Measurements from ENCODE around the gene MGRN1.
A peak's percentile ranks its signal among the peaks of the same experiment; 100 is the strongest.

The MGRN1 gene

DNA sequence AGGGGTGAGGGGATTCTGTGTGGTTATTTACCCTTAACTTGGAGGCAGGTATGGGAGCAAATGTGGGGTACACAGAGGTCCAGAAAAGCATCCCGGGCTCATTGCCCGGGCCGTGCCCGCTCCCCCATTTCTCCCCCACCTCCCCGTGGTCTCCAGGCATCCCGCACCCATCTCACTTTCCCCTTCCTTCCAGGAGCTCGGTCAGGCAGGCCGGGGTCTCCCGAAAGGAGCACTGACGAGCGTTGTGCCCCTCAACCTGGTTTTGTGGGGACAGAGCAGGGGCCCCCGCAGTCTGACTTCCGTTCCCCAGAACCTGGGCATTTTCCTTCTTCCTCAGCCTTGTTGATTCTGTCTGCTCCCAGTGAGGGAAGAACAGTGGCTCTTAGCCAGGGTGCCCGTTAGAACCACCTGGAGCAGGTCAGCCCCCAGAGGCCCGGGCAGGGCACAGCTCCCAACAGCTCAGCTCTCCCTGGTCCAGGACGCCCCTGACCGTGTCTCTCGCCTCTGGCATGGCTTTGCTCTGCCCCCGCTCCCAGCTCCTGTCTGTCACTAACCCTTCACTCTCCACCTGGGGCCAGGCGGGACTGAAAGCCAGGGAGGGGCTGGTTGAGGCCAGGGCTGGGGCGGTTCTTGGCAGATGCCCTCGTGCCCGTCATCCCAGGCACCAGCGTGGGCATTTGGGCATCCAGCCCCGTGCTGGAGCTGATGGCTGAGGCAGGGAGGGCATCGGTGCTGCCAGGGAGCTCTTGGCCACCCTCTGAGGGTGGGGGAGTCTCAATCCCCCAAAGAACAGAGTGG lies 56.2 kb downstream of the MGRN1 start:
- H3K27ac ChIP-seq = peak overlapping the region; percentile 99
- CTCF ChIA-PET = interaction anchor here (0.6 kb wide), 1 partner anchor 31 kb away, joined by 5 read pairs; no protein-coding TSS in a partner anchor
- POLR2A ChIA-PET (ENCODE audit: low non-redundant PET) = no interaction called here
- TF ChIP-seq, protein P1, sequence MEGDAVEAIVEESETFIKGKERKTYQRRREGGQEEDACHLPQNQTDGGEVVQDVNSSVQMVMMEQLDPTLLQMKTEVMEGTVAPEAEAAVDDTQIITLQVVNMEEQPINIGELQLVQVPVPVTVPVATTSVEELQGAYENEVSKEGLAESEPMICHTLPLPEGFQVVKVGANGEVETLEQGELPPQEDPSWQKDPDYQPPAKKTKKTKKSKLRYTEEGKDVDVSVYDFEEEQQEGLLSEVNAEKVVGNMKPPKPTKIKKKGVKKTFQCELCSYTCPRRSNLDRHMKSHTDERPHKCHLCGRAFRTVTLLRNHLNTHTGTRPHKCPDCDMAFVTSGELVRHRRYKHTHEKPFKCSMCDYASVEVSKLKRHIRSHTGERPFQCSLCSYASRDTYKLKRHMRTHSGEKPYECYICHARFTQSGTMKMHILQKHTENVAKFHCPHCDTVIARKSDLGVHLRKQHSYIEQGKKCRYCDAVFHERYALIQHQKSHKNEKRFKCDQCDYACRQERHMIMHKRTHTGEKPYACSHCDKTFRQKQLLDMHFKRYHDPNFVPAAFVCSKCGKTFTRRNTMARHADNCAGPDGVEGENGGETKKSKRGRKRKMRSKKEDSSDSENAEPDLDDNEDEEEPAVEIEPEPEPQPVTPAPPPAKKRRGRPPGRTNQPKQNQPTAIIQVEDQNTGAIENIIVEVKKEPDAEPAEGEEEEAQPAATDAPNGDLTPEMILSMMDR (conservative IDR thresholded peaks at IDR 0.05; ENCODE audit: low read depth) = no peak
- DNase-seq (ENCODE audit: low spot score) = no peak

DNA sequence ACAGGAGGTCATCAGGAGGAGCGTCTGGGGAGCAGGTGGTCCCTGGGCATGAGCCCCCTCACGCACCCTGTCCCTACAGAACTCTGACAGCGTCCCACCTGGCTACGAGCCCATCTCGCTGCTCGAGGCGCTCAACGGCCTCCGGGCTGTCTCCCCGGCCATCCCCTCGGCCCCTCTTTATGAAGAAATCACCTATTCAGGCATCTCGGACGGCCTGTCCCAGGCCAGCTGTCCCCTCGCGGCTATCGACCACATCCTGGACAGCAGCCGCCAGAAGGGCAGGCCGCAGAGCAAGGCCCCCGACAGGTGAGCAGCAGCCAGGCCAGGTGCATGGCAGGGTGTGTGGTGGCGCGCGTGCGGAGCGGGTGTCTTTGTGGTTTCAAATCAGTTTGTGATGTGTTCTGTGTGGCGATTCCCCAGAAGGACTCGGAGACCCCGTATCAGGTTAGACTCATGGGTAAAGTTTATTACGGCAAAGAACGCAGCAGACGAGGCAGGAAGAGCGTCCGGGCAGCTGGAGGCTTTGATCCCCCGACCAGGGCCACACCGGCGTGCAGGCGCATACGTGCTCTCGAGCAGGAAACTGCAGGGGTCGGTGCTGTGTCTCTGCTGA lies 57.0 kb downstream of the MGRN1 start:
- POLR2A ChIA-PET (ENCODE audit: low non-redundant PET) = no interaction called here
- CTCF ChIA-PET = interaction anchor here (0.6 kb wide), 1 partner anchor 31 kb away, joined by 5 read pairs; no protein-coding TSS in a partner anchor
- TF ChIP-seq, protein P1 (conservative IDR thresholded peaks at IDR 0.05; ENCODE audit: low read depth) = no peak
- peak overlapping the region; percentile 99 for H3K27ac ChIP-seq
- no peak for DNase-seq (ENCODE audit: low spot score)

DNA sequence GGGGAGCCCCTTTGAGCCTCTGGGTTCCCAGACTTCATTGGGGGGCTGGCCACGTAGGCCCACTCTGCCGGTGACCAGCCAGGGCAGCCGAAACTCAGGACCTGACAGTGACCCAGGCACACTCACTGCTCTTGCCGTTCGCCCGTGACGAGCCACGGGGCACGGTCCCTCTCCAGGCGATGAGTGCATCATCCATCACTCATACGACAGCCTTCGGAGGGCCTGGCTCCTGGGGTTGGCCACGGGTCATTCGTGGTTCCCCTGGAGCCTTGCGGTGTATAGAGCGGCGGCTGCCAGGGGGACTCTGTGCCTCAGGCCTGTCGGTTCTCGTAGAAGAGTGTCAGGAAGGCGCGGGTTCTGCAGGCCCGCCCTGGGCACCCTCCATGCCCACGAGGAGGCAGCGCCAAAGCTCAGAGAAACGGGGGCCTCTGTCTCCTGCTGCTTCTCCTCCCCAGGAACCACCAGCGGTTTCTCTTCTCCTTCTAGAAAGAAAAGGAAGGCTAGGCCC lies 57.5 kb downstream of the MGRN1 start:
- TF ChIP-seq, protein P1 (conservative IDR thresholded peaks at IDR 0.05; ENCODE audit: low read depth) = no peak
- POLR2A ChIA-PET (ENCODE audit: low non-redundant PET) = no interaction called here
- CTCF ChIA-PET = interaction anchor here (0.6 kb wide), 1 partner anchor 395 kb away, joined by 3 read pairs; no protein-coding TSS in a partner anchor
- peak overlapping the region; percentile 99 for H3K27ac ChIP-seq
- no peak for DNase-seq (ENCODE audit: low spot score)

DNA sequence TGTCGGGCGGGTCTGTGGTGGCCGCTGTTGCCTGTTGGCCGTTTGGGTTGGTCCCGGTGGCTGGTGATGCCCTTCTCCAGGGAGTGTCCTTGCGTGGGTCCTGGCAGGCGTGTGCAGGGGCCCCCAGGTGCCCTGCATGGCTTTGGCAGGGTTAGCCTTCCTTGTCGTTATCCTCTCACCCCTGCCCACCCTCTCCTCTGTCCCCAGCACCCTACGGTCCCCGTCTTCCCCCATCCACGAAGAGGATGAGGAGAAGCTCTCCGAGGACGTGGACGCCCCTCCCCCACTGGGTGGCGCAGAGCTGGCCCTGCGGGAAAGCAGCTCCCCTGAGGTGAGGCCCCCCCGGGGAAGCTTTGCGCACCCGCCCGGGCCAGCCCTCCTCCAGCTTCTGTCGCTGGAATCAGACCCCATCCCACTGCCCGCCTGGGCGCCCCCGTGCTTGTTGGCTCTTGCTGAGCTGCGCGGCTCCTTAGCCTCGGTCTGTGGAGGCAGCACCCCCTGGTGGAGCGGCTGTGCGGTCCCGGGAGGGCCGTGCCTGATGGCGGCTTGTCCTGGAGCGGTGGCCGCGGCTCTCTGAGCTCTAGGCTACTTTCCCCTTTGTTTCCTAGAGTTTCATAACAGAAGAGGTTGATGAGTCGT lies 58.1 kb downstream of the MGRN1 start:
- POLR2A ChIA-PET (ENCODE audit: low non-redundant PET) = no interaction called here
- DNase-seq (ENCODE audit: low spot score) = no peak
- H3K27ac ChIP-seq = peak overlapping the region; percentile 99
- TF ChIP-seq, protein P1 (conservative IDR thresholded peaks at IDR 0.05; ENCODE audit: low read depth) = peak; percentile 37; the same call in 1 of the 2 replicates
- CTCF ChIA-PET = interaction anchor here (0.5 to 0.8 kb wide), 3 partner anchors 10 to 395 kb away, joined by 3 to 4 read pairs (median 3); no protein-coding TSS in a partner anchor

DNA sequence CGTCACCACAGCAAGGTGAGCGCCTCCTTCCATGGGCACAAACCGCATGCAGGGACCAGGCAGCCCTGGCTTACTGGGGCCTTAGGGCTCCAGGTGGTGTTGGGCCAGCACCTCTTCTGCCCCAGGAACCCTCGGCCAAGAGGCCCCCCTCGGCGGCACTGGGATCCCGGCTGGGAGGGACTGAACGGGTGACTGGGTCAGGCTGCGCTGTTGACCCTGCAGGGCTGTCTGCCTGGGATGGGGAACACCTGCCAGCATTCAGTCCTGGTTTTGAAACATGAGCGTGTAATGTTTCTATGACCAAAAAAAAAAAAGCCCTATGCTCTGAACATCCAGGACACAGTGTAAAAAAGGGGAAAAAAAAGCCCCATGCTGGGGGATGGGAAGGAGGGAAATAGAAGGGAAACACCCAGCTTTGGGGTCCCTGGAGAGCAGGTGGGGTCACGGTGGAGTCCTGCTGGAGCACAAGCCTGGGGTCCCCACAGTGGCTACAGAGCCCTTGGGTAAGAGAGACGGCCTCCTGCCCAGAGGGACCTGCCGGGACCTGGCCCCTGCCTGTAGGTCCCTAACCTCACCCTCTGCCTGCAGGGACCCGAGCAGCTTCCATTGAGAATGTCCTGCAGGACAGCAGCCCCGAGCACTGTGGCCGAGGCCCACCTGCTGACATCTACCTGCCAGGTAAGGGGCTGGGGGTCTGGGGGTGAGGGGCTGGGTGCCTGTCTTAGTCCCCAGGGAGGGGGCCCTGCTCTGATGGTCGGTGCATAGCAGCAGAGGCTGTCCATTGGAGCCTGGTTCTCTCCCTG lies 58.8 kb downstream of the MGRN1 start:
- ChIA-PET CTCF (interaction anchor here (0.5 to 0.8 kb wide), 3 partner anchors 9 to 272 kb away, joined by 3 to 4 read pairs (median 3); no protein-coding TSS in a partner anchor), POLR2A (ENCODE audit: low non-redundant PET) (no interaction called here)

More for the DNA sequence above, 58.8 kb downstream of the MGRN1 start:
- DNase-seq (ENCODE audit: low spot score) = no peak
- peak overlapping the region; percentile 99 for H3K27ac ChIP-seq
- TF ChIP-seq, protein P1 (conservative IDR thresholded peaks at IDR 0.05; ENCODE audit: low read depth) = no peak; the same call in 1 of the 2 replicates
